K562 (cell line): ENCODE data around the gene OR5AC2. TPM values are rescaled to one million over a fixed set of nuclear protein-coding genes. Genes with fewer than 3 reads are reported as not detected.

Experiments
- ATAC-seq: fragments of 200-7000 bp; cut with Tn5 transposase; 3 replicates; pipeline ENCODE4 v1.9.1; 2020; ENCODE audit warnings: moderate library complexity
- BruUV-seq: library from RNA; stranded (reverse); fragments of 400-500 nt; replicated peaks from 2 replicates; lab custom pipeline; 2021; lab: Mats Ljungman, UMichigan
- CTCF ChIA-PET: fragments of 300-600 bp; formaldehyde crosslinking; extraction: SDS; loops from one replicate; lab custom pipeline; 2021; ENCODE audit warnings: low intra/inter-chr PET ratio; lab: Yijun Ruan, JAX
- POLR2A ChIA-PET: fragments of 300-600, 350-650 bp; sonication (Branson Sonifier 250); formaldehyde crosslinking; extraction: SDS; loops from one replicate; lab custom pipeline; 2021; ENCODE audit warnings: antibody characterized with exemption, inconsistent platforms; lab: Yijun Ruan, JAX
- DNase-seq, 4 experiments: peaks; one replicate each; pipeline versions ENCODE4 v3.0.0 to v3.0.0-alpha.2; 2011 to 2018; ENCODE audit warnings: low spot score in 3 of 4, mixed read lengths in 3 of 4; ENCODE audit errors: extremely low read depth in 1 of 4
- FAIRE-seq: peaks from 2 replicates; lab custom pipeline; 2011; peaks lifted over from hg19 to GRCh38; lab: Jason Lieb, UNC
- H2AFZ ChIP-seq: 2 replicates; pipeline ENCODE4 v1.6.0; 2011; ENCODE audit warnings: low read depth, low read length, control low read depth, inconsistent platforms
- H3K27ac ChIP-seq: fragments of 200-600 bp; 3 replicates; pipeline ENCODE4 v1.8.0; 2011; ENCODE audit warnings: low read depth, mild to moderate bottlenecking, control low read depth, inconsistent platforms, low read length, moderate library complexity, mixed read lengths; ENCODE audit errors: extremely low read depth
- H3K27me3 ChIP-seq, 2 experiments: fragments of 300-600 bp in 1 of 2; 2 replicates in 1 of 2; 3 replicates in 1 of 2; pipeline versions ENCODE4 v1.6.0 to v1.8.0; 2011; ENCODE audit warnings: inconsistent platforms in 2 of 2, low read length in 2 of 2, mild to moderate bottlenecking in 1 of 2, mixed read lengths in 1 of 2, moderate library complexity in 1 of 2; ENCODE audit not compliant: control insufficient read depth in 2 of 2, insufficient read depth in 2 of 2
- H3K36me3 ChIP-seq: fragments of 300-600 bp; 3 replicates; pipeline ENCODE4 v1.8.0; 2011; ENCODE audit warnings: mild to moderate bottlenecking, low read length, inconsistent platforms; ENCODE audit not compliant: control insufficient read depth, insufficient read depth
- H3K4me1 ChIP-seq, 2 experiments: fragments of 200-600 bp in 1 of 2; replicated peaks in 1 of 2; 2 replicates in 1 of 2; 3 replicates in 1 of 2; pipeline versions ENCODE4 v1.5.1 to v1.8.0; 2011; ENCODE audit warnings: inconsistent platforms in 2 of 2, low read length in 2 of 2, mild to moderate bottlenecking in 1 of 2, mixed read lengths in 1 of 2, moderate library complexity in 1 of 2; ENCODE audit not compliant: control insufficient read depth in 2 of 2, insufficient read depth in 2 of 2
- H3K4me2 ChIP-seq: 2 replicates; pipeline ENCODE4 v1.6.1; 2011; ENCODE audit warnings: low read length, control low read depth, inconsistent platforms, mixed read lengths; ENCODE audit not compliant: insufficient read depth
- H3K4me3 ChIP-seq: fragments of 200-600 bp; sonication (generic), shearing (Covaris generic); 2 replicates; pipeline ENCODE4 v1.5.1; 2016; ENCODE audit warnings: control low read depth, inconsistent platforms
- H3K79me2 ChIP-seq: fragments of 200-600 bp; 3 replicates; pipeline ENCODE4 v1.8.0; 2011; ENCODE audit warnings: low read length, inconsistent platforms; ENCODE audit not compliant: control insufficient read depth, insufficient read depth
- H3K9ac ChIP-seq, 2 experiments: 2 replicates each; pipeline versions ENCODE4 v1.6.0 to v1.6.1; 2011; ENCODE audit warnings: low read depth in 2 of 2, low read length in 2 of 2, control low read depth in 1 of 2, inconsistent platforms in 1 of 2, mild to moderate bottlenecking in 1 of 2, mixed read lengths in 1 of 2; ENCODE audit not compliant: insufficient read depth in 1 of 2
- H3K9me1 ChIP-seq: one replicate; pipeline ENCODE4 v1.6.0; 2011; ENCODE audit warnings: inconsistent platforms, mild to moderate bottlenecking, low read length, moderate library complexity; ENCODE audit not compliant: control insufficient read depth, insufficient read depth
- H3K9me3 ChIP-seq: replicated peaks from 2 replicates; pipeline ENCODE4 v1.5.1; 2011; ENCODE audit warnings: low read depth, low read length, inconsistent platforms; ENCODE audit not compliant: control insufficient read depth, insufficient read depth
- H4K20me1 ChIP-seq: replicated peaks from 2 replicates; pipeline ENCODE4 v1.6.1; 2011; ENCODE audit warnings: low read length, inconsistent platforms, mixed read lengths; ENCODE audit not compliant: control insufficient read depth, insufficient read depth
- BRF2 ChIP-seq: IDR thresholded peaks from 3 replicates; pipeline ENCODE4 v1.6.1; 2011; ENCODE audit warnings: borderline replicate concordance, mild to moderate bottlenecking; ENCODE audit not compliant: insufficient read length, insufficient read depth
- CSDE1 ChIP-seq, 2 experiments: fragments of 450-650 bp; IDR thresholded peaks; 2 replicates each; pipeline ENCODE4 v1.6.1; 2016; ENCODE audit warnings: mild to moderate bottlenecking in 1 of 2
- ELK3 ChIP-seq: fragments of 450-650 bp; formaldehyde crosslinking; IDR thresholded peaks from 2 replicates; pipeline ENCODE4 v1.4.0; 2020; ENCODE audit warnings: mild to moderate bottlenecking
- KAT2B ChIP-seq: IDR thresholded peaks from one replicate; pipeline ENCODE4 v1.6.1; 2012; ENCODE audit warnings: low read depth, mild to moderate bottlenecking, control low read depth, inconsistent platforms, low read length, moderate library complexity
- MTA3 ChIP-seq: fragments of 450-650 bp; formaldehyde crosslinking; IDR thresholded peaks from 2 replicates; pipeline ENCODE4 v1.6.1; 2017; ENCODE audit warnings: mild to moderate bottlenecking, borderline replicate concordance
- PHF8 ChIP-seq: fragments of 200-600 bp; sonication (generic); IDR thresholded peaks from 2 replicates; pipeline ENCODE4 v1.6.1; 2012; ENCODE audit warnings: mixed run types, mild to moderate bottlenecking, inconsistent platforms, low read length, moderate library complexity, borderline replicate concordance
- POLR2AphosphoS5 ChIP-seq: IDR thresholded peaks from 2 replicates; pipeline ENCODE4 v1.6.1; 2011; ENCODE audit warnings: mild to moderate bottlenecking, low read depth, low read length, moderate library complexity; ENCODE audit not compliant: control insufficient read depth, insufficient read depth
- SIN3A ChIP-seq, 2 experiments: fragments of 150-350 bp in 1 of 2; IDR thresholded peaks; 2 replicates each; pipeline ENCODE4 v1.6.1; 2011 to 2016; ENCODE audit warnings: borderline replicate concordance in 2 of 2, low read depth in 2 of 2, low read length in 2 of 2, mild to moderate bottlenecking in 2 of 2, moderate library complexity in 2 of 2; ENCODE audit not compliant: control insufficient read depth in 1 of 2
- SLC30A9 ChIP-seq: fragments of 250-450 bp; sonication (Bioruptor Pico); IDR thresholded peaks from 2 replicates; pipeline ENCODE4 v1.8.0; 2022; ENCODE audit warnings: mild to moderate bottlenecking, moderate library complexity
- SMC3 ChIP-seq: conservative IDR thresholded peaks from 2 replicates; pipeline ENCODE4 v1.6.1; 2011; ENCODE audit warnings: low read depth, low read length, improper control_type of control experiment; ENCODE audit not compliant: insufficient read depth
- ZBTB49 ChIP-seq: sonication (generic); formaldehyde crosslinking; IDR thresholded peaks from 2 replicates; pipeline ENCODE4 v1.8.0; 2022; ENCODE audit warnings: missing genetic modification reagents, mild to moderate bottlenecking, borderline replicate concordance
- ZNF408 ChIP-seq: fragments of 250-450 bp; sonication (Bioruptor Pico); IDR thresholded peaks from 2 replicates; pipeline ENCODE4 v1.4.0; 2020; ENCODE audit warnings: low read depth, mild to moderate bottlenecking, moderate library complexity
- ZNF584 ChIP-seq: fragments of 200-800 bp; sonication (Bioruptor generic); IDR thresholded peaks from 2 replicates; pipeline ENCODE4 v1.6.1; 2016; ENCODE audit warnings: low read depth, mild to moderate bottlenecking, missing genetic modification characterization, missing compliant biosample characterization
- ZNF766 ChIP-seq: fragments of 200-800 bp; sonication (Bioruptor generic); conservative IDR thresholded peaks from 2 replicates; pipeline ENCODE4 v1.6.1; 2016; ENCODE audit warnings: missing genetic modification characterization, missing compliant biosample characterization
- WGBS: fragments of 100-300 bp; shearing (Covaris generic); methylation state at CpG from one replicate; pipeline ENCODE4 v1.1.6; 2016; ENCODE audit warnings: low coverage, mixed read lengths; ENCODE audit not compliant: insufficient coverage; ENCODE audit errors: missing lambda C conversion rate; 5-methylcytosine and 5-hydroxymethylcytosine counted together
- in situ Hi-C: fragments of 300-500 bp; cut with MboI; formaldehyde crosslinking; loops from 4 replicates; pipeline ENCODE4 v1.15.0; 2018; ENCODE audit warnings: inconsistent platforms, mixed read lengths
- intact Hi-C: fragments of 100-400 bp; cut with micrococcal nuclease; formaldehyde crosslinking; loops from 2 replicates; pipeline ENCODE4 v1.14.2; 2022
- polyA plus RNA-seq, 8 experiments: library from polyadenylated mRNA; depleted of rRNA in 4 of 8; stranded (reverse) in 5 of 8; unstranded in 3 of 8; fragments of >200 nt; fragmentation: Nextera tagmentation in 2 of 8; fragmentation: Illumina TruSeq in 1 of 8; extraction: Ambion mirVana in 2 of 8; extraction: Trizol in 1 of 8; gene quantifications; 2 replicates each; pipeline versions ENCODE4 v1.2.1 to v1.2.3, GENCODE V29; 2011 to 2014; ENCODE audit warnings: inconsistent platforms in 1 of 8, missing spikeins in 1 of 8
- total RNA-seq, 7 experiments: library from RNA; depleted of rRNA in 6 of 7; stranded (reverse); fragments of >200 nt in 6 of 7; fragmentation: Illumina TruSeq in 2 of 7; extraction: Trizol in 2 of 7; gene quantifications; 2 replicates each; pipeline versions ENCODE4 v1.2.1 to v1.2.3, GENCODE V29; 2011 to 2021; ENCODE audit warnings: low replicate concordance in 1 of 7

The OR5AC2 gene
- total and polyA plus RNA-seq, 9 of the 15 experiments (the other 6 are each of a cell fraction or from before 2014, with no cell fraction given): not detected

GRCh38 chr3:98110550-98110908 is 23.6 kb downstream of the OR5AC2 start (continued):
- TF ChIP-seq SMC3 (no peak), CSDE1 (IDR thresholded peaks at IDR 0.05) (no peak)
- TF ChIP-seq, all 486 proteins: peak for 0

- Histone ChIP-seq H3K79me2 (no peaks in the 10 kb centered on the region), H3K27ac (no peak overlapping the region), H3K4me3 (no peak overlapping the region), H3K27me3 (no peaks in the 10 kb centered on the region), H3K9me1 (no peaks in the 10 kb centered on the region), H4K20me1 (no peaks in the 10 kb centered on the region), H3K36me3 (no peaks in the 10 kb centered on the region), H3K4me2 (no peak overlapping the region), H3K9ac (no peak overlapping the region), H3K9me3 (no peaks in the 10 kb centered on the region), H3K4me1 (no peaks in the 10 kb centered on the region), H2AFZ (no peak overlapping the region)
- CTCF ChIA-PET: no interaction called here
- 0% methylated on average over 3 of the region's 3 CpGs for WGBS
- intact Hi-C loops (no loop called here), in situ Hi-C loops (no loop called here)
- TF ChIP-seq SIN3A (IDR thresholded peaks at IDR 0.05; ENCODE audit: borderline replicate concordance in 2 of 2, control insufficient read depth in 1 of 2, low read depth in 2 of 2, low read length in 2 of 2) (no peak), SLC30A9 (CRISPR knock-in tag) (no peak), ZNF408 (CRISPR knock-in tag) (no peak), ZNF584 (no peak), BRF2 (no peak), ZBTB49 (CRISPR knock-in tag) (no peak), POLR2AphosphoS5 (no peak), ZNF766 (CRISPR knock-in tag) (no peak), MTA3 (no peak), ELK3 (CRISPR knock-in tag) (no peak), PHF8 (no peak), KAT2B (no peak)
- DNase-seq: no peak
- BruUV-seq: no TSS peak
- no peak for FAIRE-seq
- POLR2A ChIA-PET: no interaction called here
- no peak for ATAC-seq
Observed at GRCh38 chr3:98114264-98114663, 27.3 kb downstream of the OR5AC2 start.
